HEK293 (cell line): ENCODE data around the gene KIAA1671.

Experiments used
- CTCF ChIA-PET: fragments of 350-600 bp; formaldehyde crosslinking; extraction: SDS; loops from one replicate; lab custom pipeline; 2021; ENCODE audit warnings: antibody characterized with exemption; lab: Yijun Ruan, JAX
- POLR2A ChIA-PET: fragments of 300-600 bp; formaldehyde crosslinking; extraction: SDS; loops from one replicate; lab custom pipeline; 2020; ENCODE audit warnings: antibody characterized with exemption, inconsistent platforms; lab: Yijun Ruan, JAX
- H3K27ac ChIP-seq: fragments of 200-500 bp; sonication (Bioruptor generic); 2 replicates; pipeline ENCODE4 v1.5.1; 2014; ENCODE audit warnings: low read depth, low read length, control low read depth, inconsistent platforms; ENCODE audit errors: extremely low read depth
- H3K36me3 ChIP-seq, 2 experiments: fragments of 200-500 bp in 1 of 2; sonication (Bioruptor generic) in 1 of 2; 1 replicate in 1 of 2; 2 replicates in 1 of 2; pipeline ENCODE4 v1.5.1; 2014 to 2017; ENCODE audit warnings: inconsistent platforms in 2 of 2, low read length in 2 of 2; ENCODE audit not compliant: control insufficient read depth in 2 of 2, insufficient read depth in 1 of 2
- H3K4me1 ChIP-seq: fragments of 200-500 bp; sonication (Bioruptor generic); 2 replicates; pipeline ENCODE4 v1.5.1; 2014; ENCODE audit warnings: mild to moderate bottlenecking, low read length, inconsistent platforms; ENCODE audit not compliant: control insufficient read depth, insufficient read depth
- H3K4me3 ChIP-seq: 2 replicates; pipeline ENCODE4 v1.5.1; 2011; ENCODE audit warnings: low read depth, mild to moderate bottlenecking, control low read depth, low read length, moderate library complexity
- H3K9me3 ChIP-seq: fragments of 200-500 bp; sonication (Bioruptor generic); 2 replicates; pipeline ENCODE4 v1.5.1; 2014; ENCODE audit warnings: low read depth, low read length, inconsistent platforms; ENCODE audit not compliant: control insufficient read depth, insufficient read depth
- HOXC10 ChIP-seq: sonication (generic); formaldehyde crosslinking; IDR thresholded peaks from 2 replicates; pipeline ENCODE4 v1.8.1; 2023; ENCODE audit warnings: mild to moderate bottlenecking, missing genetic modification reagents
- MYNN ChIP-seq: fragments of 450-650 bp; formaldehyde crosslinking; IDR thresholded peaks from 2 replicates; pipeline ENCODE4 v1.5.1; 2016; ENCODE audit warnings: missing biosample characterization, missing genetic modification characterization, borderline replicate concordance
- ZBTB7A ChIP-seq: fragments of 450-650 bp; formaldehyde crosslinking; IDR thresholded peaks from 2 replicates; pipeline ENCODE4 v1.5.1; 2016; ENCODE audit warnings: low read depth, missing biosample characterization, missing genetic modification characterization
- ZNF112 ChIP-seq: fragments of 450-650 bp; formaldehyde crosslinking; IDR thresholded peaks from 2 replicates; pipeline ENCODE4 v1.5.0; 2017; ENCODE audit warnings: missing biosample characterization, missing genetic modification characterization
- ZNF140 ChIP-seq: fragments of 450-650 bp; formaldehyde crosslinking; IDR thresholded peaks from 2 replicates; pipeline ENCODE4 v1.5.1; 2016; ENCODE audit warnings: missing biosample characterization, missing genetic modification characterization
- ZNF169 ChIP-seq: fragments of 450-650 bp; formaldehyde crosslinking; IDR thresholded peaks from 2 replicates; pipeline ENCODE4 v1.5.1; 2016; ENCODE audit warnings: missing biosample characterization, missing genetic modification characterization
- ZNF2 ChIP-seq: fragments of 450-650 bp; formaldehyde crosslinking; IDR thresholded peaks from 2 replicates; pipeline ENCODE4 v1.5.1; 2016; ENCODE audit warnings: missing biosample characterization, missing genetic modification characterization
- ZNF23 ChIP-seq: fragments of 450-650 bp; formaldehyde crosslinking; IDR thresholded peaks from 2 replicates; pipeline ENCODE4 v1.5.1; 2016; ENCODE audit warnings: missing biosample characterization, missing genetic modification characterization, borderline replicate concordance
- ZNF544 ChIP-seq: fragments of 450-650 bp; formaldehyde crosslinking; IDR thresholded peaks from 2 replicates; pipeline ENCODE4 v1.5.0; 2017; ENCODE audit warnings: missing biosample characterization, missing genetic modification characterization
- ZNF623 ChIP-seq: fragments of 450-650 bp; formaldehyde crosslinking; IDR thresholded peaks from 2 replicates; pipeline ENCODE4 v1.5.1; 2016; ENCODE audit warnings: missing biosample characterization, missing genetic modification characterization
- ZNF624 ChIP-seq: fragments of 450-650 bp; formaldehyde crosslinking; IDR thresholded peaks from 2 replicates; pipeline ENCODE4 v1.5.1; 2017; ENCODE audit warnings: missing biosample characterization, missing genetic modification characterization
- ZNF654 ChIP-seq: fragments of 450-650 bp; formaldehyde crosslinking; IDR thresholded peaks from 2 replicates; pipeline ENCODE4 v1.5.1; 2016; ENCODE audit warnings: low read depth, missing biosample characterization, missing genetic modification characterization
- ZNF707 ChIP-seq: fragments of 450-650 bp; formaldehyde crosslinking; IDR thresholded peaks from 2 replicates; pipeline ENCODE4 v1.5.1; 2016; ENCODE audit warnings: missing biosample characterization, missing genetic modification characterization
- ZNF791 ChIP-seq: fragments of 450-650 bp; formaldehyde crosslinking; IDR thresholded peaks from 2 replicates; pipeline ENCODE4 v1.5.1; 2016; ENCODE audit warnings: missing biosample characterization, missing genetic modification characterization
- ZNF843 ChIP-seq: fragments of 450-650 bp; formaldehyde crosslinking; IDR thresholded peaks from 2 replicates; pipeline ENCODE4 v1.5.1; 2016; ENCODE audit warnings: missing biosample characterization, missing genetic modification characterization
- TF ChIP-seq, protein P1 (sequence below): fragments of 450-650 bp; formaldehyde crosslinking; IDR thresholded peaks from 2 replicates; pipeline ENCODE4 v1.5.0; 2017; ENCODE audit warnings: missing biosample characterization, missing genetic modification characterization, borderline replicate concordance
- TF ChIP-seq, protein P2 (sequence below): fragments of 450-650 bp; formaldehyde crosslinking; IDR thresholded peaks from 2 replicates; pipeline ENCODE4 v1.5.1; 2017; ENCODE audit warnings: missing biosample characterization, missing genetic modification characterization
- TF ChIP-seq, protein P3 (sequence below): fragments of 450-650 bp; formaldehyde crosslinking; IDR thresholded peaks from 2 replicates; pipeline ENCODE4 v1.5.1; 2017; ENCODE audit warnings: missing biosample characterization, missing genetic modification characterization
- TF ChIP-seq, protein P4 (sequence below): fragments of 450-650 bp; formaldehyde crosslinking; IDR thresholded peaks from 2 replicates; pipeline ENCODE4 v1.5.1; 2016; ENCODE audit warnings: missing biosample characterization, missing genetic modification characterization
- TF ChIP-seq, protein P5 (sequence below): fragments of 450-650 bp; formaldehyde crosslinking; IDR thresholded peaks from 2 replicates; pipeline ENCODE4 v1.5.1; 2017; ENCODE audit warnings: missing biosample characterization, missing genetic modification characterization

Gene KIAA1671

DNA sequence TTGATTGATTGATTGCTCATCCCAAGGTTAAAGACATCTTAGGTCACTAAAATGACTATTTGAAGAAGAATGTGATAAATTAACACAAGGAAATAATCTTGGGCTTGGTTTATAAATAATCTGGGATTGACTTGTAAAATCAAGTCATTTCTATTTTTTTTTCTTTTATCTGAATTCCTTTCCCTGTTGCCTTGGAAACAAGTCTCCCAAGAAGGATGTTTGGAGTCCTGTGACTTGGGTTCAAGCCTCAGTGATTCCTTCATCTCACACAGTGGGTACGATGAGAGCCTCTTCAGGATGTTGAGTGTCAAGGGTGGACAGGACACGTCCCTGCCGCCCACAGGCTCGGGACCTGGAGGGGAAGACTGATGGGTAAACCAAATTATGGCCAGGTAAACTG is 149.0 kb downstream of the KIAA1671 start:
- TF ChIP-seq, protein P1, sequence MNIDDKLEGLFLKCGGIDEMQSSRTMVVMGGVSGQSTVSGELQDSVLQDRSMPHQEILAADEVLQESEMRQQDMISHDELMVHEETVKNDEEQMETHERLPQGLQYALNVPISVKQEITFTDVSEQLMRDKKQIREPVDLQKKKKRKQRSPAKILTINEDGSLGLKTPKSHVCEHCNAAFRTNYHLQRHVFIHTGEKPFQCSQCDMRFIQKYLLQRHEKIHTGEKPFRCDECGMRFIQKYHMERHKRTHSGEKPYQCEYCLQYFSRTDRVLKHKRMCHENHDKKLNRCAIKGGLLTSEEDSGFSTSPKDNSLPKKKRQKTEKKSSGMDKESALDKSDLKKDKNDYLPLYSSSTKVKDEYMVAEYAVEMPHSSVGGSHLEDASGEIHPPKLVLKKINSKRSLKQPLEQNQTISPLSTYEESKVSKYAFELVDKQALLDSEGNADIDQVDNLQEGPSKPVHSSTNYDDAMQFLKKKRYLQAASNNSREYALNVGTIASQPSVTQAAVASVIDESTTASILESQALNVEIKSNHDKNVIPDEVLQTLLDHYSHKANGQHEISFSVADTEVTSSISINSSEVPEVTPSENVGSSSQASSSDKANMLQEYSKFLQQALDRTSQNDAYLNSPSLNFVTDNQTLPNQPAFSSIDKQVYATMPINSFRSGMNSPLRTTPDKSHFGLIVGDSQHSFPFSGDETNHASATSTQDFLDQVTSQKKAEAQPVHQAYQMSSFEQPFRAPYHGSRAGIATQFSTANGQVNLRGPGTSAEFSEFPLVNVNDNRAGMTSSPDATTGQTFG (tag by site-specific recombination): no peak
- no peak for TF ChIP-seq ZNF544 (tag by site-specific recombination)
- TF ChIP-seq, protein P2, sequence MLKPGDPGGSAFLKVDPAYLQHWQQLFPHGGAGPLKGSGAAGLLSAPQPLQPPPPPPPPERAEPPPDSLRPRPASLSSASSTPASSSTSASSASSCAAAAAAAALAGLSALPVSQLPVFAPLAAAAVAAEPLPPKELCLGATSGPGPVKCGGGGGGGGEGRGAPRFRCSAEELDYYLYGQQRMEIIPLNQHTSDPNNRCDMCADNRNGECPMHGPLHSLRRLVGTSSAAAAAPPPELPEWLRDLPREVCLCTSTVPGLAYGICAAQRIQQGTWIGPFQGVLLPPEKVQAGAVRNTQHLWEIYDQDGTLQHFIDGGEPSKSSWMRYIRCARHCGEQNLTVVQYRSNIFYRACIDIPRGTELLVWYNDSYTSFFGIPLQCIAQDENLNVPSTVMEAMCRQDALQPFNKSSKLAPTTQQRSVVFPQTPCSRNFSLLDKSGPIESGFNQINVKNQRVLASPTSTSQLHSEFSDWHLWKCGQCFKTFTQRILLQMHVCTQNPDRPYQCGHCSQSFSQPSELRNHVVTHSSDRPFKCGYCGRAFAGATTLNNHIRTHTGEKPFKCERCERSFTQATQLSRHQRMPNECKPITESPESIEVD (tag by site-specific recombination): no peak
- TF ChIP-seq ZNF23 (tag by site-specific recombination): no peak
- no peak for TF ChIP-seq MYNN (tag by site-specific recombination)
- no peak for TF ChIP-seq ZNF624 (tag by site-specific recombination)
- TF ChIP-seq, protein P3, sequence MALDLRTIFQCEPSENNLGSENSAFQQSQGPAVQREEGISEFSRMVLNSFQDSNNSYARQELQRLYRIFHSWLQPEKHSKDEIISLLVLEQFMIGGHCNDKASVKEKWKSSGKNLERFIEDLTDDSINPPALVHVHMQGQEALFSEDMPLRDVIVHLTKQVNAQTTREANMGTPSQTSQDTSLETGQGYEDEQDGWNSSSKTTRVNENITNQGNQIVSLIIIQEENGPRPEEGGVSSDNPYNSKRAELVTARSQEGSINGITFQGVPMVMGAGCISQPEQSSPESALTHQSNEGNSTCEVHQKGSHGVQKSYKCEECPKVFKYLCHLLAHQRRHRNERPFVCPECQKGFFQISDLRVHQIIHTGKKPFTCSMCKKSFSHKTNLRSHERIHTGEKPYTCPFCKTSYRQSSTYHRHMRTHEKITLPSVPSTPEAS (tag by site-specific recombination): no peak
- no peak for TF ChIP-seq ZNF791
- TF ChIP-seq HOXC10 (CRISPR knock-in tag): no peak
- no peaks in the 10 kb centered on the region for H3K36me3 ChIP-seq
- ChIA-PET CTCF (interaction anchor here (1.0 kb wide), 1 partner anchor 9 kb away, joined by 3 read pairs; no protein-coding TSS in a partner anchor), POLR2A (no interaction called here)
- no peaks in the 10 kb centered on the region for H3K9me3 ChIP-seq
- H3K27ac ChIP-seq: no peak overlapping the region
- no peaks in the 10 kb centered on the region for H3K4me1 ChIP-seq
- no peak overlapping the region for H3K4me3 ChIP-seq

GRCh38 chr22:25101986-25102385 is 149.5 kb downstream of the KIAA1671 start:
- H3K36me3 ChIP-seq: no peaks in the 10 kb centered on the region
- H3K27ac ChIP-seq: no peak overlapping the region
- ChIA-PET POLR2A (no interaction called here), CTCF (interaction anchor here (1.0 to 1.5 kb wide), 2 partner anchors 9 to 10 kb away, joined by 3 to 6 read pairs; no protein-coding TSS in a partner anchor)
- H3K9me3 ChIP-seq: no peaks in the 10 kb centered on the region
- no peak overlapping the region for H3K4me3 ChIP-seq
- H3K4me1 ChIP-seq: no peaks in the 10 kb centered on the region
- no peak for TF ChIP-seq ZNF654 (tag by site-specific recombination)
- no peak for TF ChIP-seq ZNF169 (tag by site-specific recombination)
- no peak for TF ChIP-seq ZBTB7A
- TF ChIP-seq ZNF2: no peak
- no peak for TF ChIP-seq ZNF707
- no peak for TF ChIP-seq ZNF843
- no peak for TF ChIP-seq ZNF140 (tag by site-specific recombination)
- TF ChIP-seq, protein P4, sequence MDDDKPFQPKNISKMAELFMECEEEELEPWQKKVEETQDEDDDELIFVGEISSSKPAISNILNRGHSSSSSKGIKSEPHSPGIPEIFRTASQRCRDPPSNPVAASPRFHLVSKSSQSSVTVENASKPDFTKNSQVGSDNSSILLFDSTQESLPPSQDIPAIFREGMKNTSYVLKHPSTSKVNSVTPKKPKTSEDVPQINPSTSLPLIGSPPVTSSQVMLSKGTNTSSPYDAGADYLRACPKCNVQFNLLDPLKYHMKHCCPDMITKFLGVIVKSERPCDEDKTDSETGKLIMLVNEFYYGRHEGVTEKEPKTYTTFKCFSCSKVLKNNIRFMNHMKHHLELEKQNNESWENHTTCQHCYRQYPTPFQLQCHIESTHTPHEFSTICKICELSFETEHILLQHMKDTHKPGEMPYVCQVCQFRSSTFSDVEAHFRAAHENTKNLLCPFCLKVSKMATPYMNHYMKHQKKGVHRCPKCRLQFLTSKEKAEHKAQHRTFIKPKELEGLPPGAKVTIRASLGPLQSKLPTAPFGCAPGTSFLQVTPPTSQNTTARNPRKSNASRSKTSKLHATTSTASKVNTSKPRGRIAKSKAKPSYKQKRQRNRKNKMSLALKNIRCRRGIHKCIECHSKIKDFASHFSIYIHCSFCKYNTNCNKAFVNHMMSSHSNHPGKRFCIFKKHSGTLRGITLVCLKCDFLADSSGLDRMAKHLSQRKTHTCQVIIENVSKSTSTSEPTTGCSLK (tag by site-specific recombination): no peak
- TF ChIP-seq ZNF623 (tag by site-specific recombination): no peak
- TF ChIP-seq ZNF112: no peak
- TF ChIP-seq, protein P5, sequence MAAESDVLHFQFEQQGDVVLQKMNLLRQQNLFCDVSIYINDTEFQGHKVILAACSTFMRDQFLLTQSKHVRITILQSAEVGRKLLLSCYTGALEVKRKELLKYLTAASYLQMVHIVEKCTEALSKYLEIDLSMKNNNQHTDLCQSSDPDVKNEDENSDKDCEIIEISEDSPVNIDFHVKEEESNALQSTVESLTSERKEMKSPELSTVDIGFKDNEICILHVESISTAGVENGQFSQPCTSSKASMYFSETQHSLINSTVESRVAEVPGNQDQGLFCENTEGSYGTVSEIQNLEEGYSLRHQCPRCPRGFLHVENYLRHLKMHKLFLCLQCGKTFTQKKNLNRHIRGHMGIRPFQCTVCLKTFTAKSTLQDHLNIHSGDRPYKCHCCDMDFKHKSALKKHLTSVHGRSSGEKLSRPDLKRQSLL (tag by site-specific recombination): no peak
